Pancreas (tissue), 10 donors: ENCODE results near the gene MTERF1. TPM values are rescaled to one million over a fixed set of nuclear protein-coding genes. Genes with fewer than 3 reads are reported as not detected.
A peak's percentile ranks its signal among the peaks of the same experiment; 100 is the strongest.
"Not testable (repeated sequence)": the region's sequence is repeated elsewhere in the genome, so short reads cannot be mapped to it uniquely, and the experiment has no call there.

ENCODE experiments used
- ATAC-seq, 4 donors: fragments of 200-7000 bp; cut with Tn5 transposase; one replicate each; pipeline versions ENCODE4 v1.8.0 to v1.9.1; 2020; ENCODE audit warnings: mild to moderate bottlenecking in 4 of 4, moderate library complexity in 4 of 4
- DNase-seq, 6 donors: peaks; one replicate each; pipeline ENCODE4 v3.0.0-alpha.2; 2020
- FAIRE-seq: peaks from 2 replicates; lab custom pipeline; 2012; peaks lifted over from hg19 to GRCh38; lab: Jason Lieb, UNC
- H3K27ac ChIP-seq, 4 donors: fragments of 200-600 bp; sonication (generic); 1 replicate in 3 of 4; 2 replicates in 1 of 4; pipeline versions ENCODE4 v1.5.0 to v1.8.0; 2020
- H3K27me3 ChIP-seq, 4 donors: fragments of 200-600 bp; one replicate each; pipeline ENCODE4 v1.8.0; 2021
- H3K36me3 ChIP-seq, 3 donors: fragments of 200-600 bp; sonication (generic) in 1 of 3; one replicate each; pipeline versions ENCODE4 v1.5.0 to v1.8.0; 2020 to 2021
- H3K4me1 ChIP-seq, 3 donors: fragments of 200-600 bp; one replicate each; pipeline ENCODE4 v1.8.0; 2021
- H3K4me3 ChIP-seq, 4 donors: fragments of 200-600 bp; sonication (generic) in 2 of 4; one replicate each; pipeline versions ENCODE4 v1.5.0 to v1.8.0; 2020 to 2021
- H3K9me3 ChIP-seq, 4 donors: fragments of 200-600 bp; one replicate each; pipeline ENCODE4 v1.8.0; 2021
- CTCF ChIP-seq, 4 donors: fragments of 200-600 bp; sonication (generic) in 3 of 4; IDR thresholded peaks; one replicate each; pipeline versions ENCODE4 v1.5.0 to v1.8.0; 2021; ENCODE audit warnings: antibody characterized with exemption in 4 of 4
- WGBS, 2 donors: extraction: QIAGEN DNeasy Blood & Tissue Kit; methylation state at CpG; one replicate each; pipeline ENCODE4 v1.1.7; 2013; 5-methylcytosine and 5-hydroxymethylcytosine counted together
- intact Hi-C, 3 donors: fragments of 100-400 bp; cut with DNase I; formaldehyde crosslinking; loops; one replicate each; pipeline versions ENCODE4 v1.11.1 to v1.14.2; 2022
- polyA plus RNA-seq, 2 donors: library from polyadenylated mRNA; stranded (reverse); fragments of 200-250 nt; gene quantifications; one replicate each; pipeline ENCODE4 v1.2.3, GENCODE V29; 2013
- total RNA-seq, 6 donors: library from RNA; stranded (reverse); fragmentation: NEBNext Ultra II Directional in 4 of 6; extraction: Animal tissue kit (Norgen Biotek cat#: 25700) in 4 of 6; gene quantifications; one replicate each; pipeline versions ENCODE4 v1.2.1 to v1.2.4, GENCODE V29; 2021 to 2023
- donor health status: healthy with polysubstance abuse.
- donor health status: DM: no; HTN: no; CAD: no; lungs with moderate emphysema.
- donor health status: DM: no; HTN: no; CAD: no.
- donor health status: control.
- donor health status: control.
- donor health status: Bipolar disorder and iron deficiency.
- donor health status: DM: yes; HTN: yes; CAD: no.
- donor health status: DM: no; HTN: no; CAD: no.
- donor health status: DM: no; HTN: no; CAD: no.
- donor health status: DM: yes; HTN: yes; CAD: no.

The MTERF1 gene
- total and polyA plus RNA-seq, 8 donors: 1.9 to 9.0 (median 4.9) TPM

GRCh38 chr7:91892821-91893340, 12.4 kb upstream of the MTERF1 start:
- H3K36me3 ChIP-seq: no peaks in the 10 kb centered on the region
- ATAC-seq (no peak), FAIRE-seq (no peak), DNase-seq (no peak)
- intact Hi-C loops: no loop called here
- no peaks in the 10 kb centered on the region for H3K9me3 ChIP-seq
- H3K27ac ChIP-seq: no peak overlapping the region
- TF ChIP-seq CTCF (IDR thresholded peaks at IDR 0.05): no peak
- H3K27me3 ChIP-seq: no peaks in the 10 kb centered on the region
- WGBS, 2 donors: 44 to 49% methylated on average over 2 of the region's 2 CpGs
- no peak overlapping the region for H3K4me3 ChIP-seq
- peaks cover 0 to 4% (median 4%) of the 10 kb centered on the region in 3 donors for H3K4me1 ChIP-seq

GRCh38 chr7:91892099-91892705, 11.7 kb upstream of the MTERF1 start:
- ATAC-seq (no peak), DNase-seq (no peak), FAIRE-seq (no peak)
- Histone ChIP-seq H3K4me1 (no peaks in the 10 kb centered on the region), H3K36me3 (no peaks in the 10 kb centered on the region), H3K9me3 (no peaks in the 10 kb centered on the region), H3K4me3 (no peak overlapping the region), H3K27me3 (no peaks in the 10 kb centered on the region), H3K27ac (no peak overlapping the region)
- intact Hi-C loops: no loop called here
- WGBS, 2 donors: 55 to 59% methylated on average over 3 of the region's 3 CpGs
- no peak for TF ChIP-seq CTCF (IDR thresholded peaks at IDR 0.05)

- H3K4me1 ChIP-seq, intact Hi-C loops, H3K27me3 ChIP-seq, FAIRE-seq, H3K4me3 ChIP-seq, H3K9me3 ChIP-seq, H3K27ac ChIP-seq, ATAC-seq, H3K36me3 ChIP-seq: not testable (repeated sequence)
- 95 to 96% methylated on average over 46 to 60 of the region's 60 CpGs for WGBS, 2 donors
- peak in 1 of 6 donors; percentile 77 for DNase-seq
Measured at GRCh38 chr7:91888271-91889175, 8.0 kb upstream of the MTERF1 start.

GRCh38 chr7:91887336-91888213, 7.1 kb upstream of the MTERF1 start:
- H3K36me3 ChIP-seq, H3K4me3 ChIP-seq, H3K27me3 ChIP-seq, H3K4me1 ChIP-seq, FAIRE-seq, ATAC-seq, intact Hi-C loops, H3K9me3 ChIP-seq, H3K27ac ChIP-seq: not testable (repeated sequence)
- WGBS, 2 donors: 91 to 92% methylated on average over 53 to 54 of the region's 54 CpGs
- peak in 1 of 6 donors; percentile 57 for DNase-seq

- Histone ChIP-seq H3K4me3 (no peak overlapping the region), H3K27ac (no peak overlapping the region), H3K4me1 (peaks cover 0 to 8% (median 0%) of the 10 kb centered on the region in 3 donors), H3K36me3 (no peaks in the 10 kb centered on the region), H3K9me3 (no peaks in the 10 kb centered on the region), H3K27me3 (no peaks in the 10 kb centered on the region)
- FAIRE-seq (no peak), ATAC-seq (no peak), DNase-seq (no peak)
- intact Hi-C loops: no loop called here
- WGBS, 2 donors: 58 to 68% methylated on average over 1 of the region's 1 CpG
- no peak for TF ChIP-seq CTCF (IDR thresholded peaks at IDR 0.05)
Measured at GRCh38 chr7:91883676-91884362, 3.3 kb upstream of the MTERF1 start.
